Uterus (tissue), 4 donors: ENCODE data around the gene FHIT. TPM values are rescaled to one million over a fixed set of nuclear protein-coding genes. Genes with fewer than 3 reads are reported as not detected.

Experiments
- DNase-seq, 2 donors: peaks; one replicate each; pipeline ENCODE4 v3.0.0-alpha.2; 2019 to 2020
- H3K27ac ChIP-seq, 2 donors: fragments of 200-600 bp; sonication (generic); 1 replicate in 1 of 2; 2 replicates in 1 of 2; pipeline ENCODE4 v1.5.1; 2016 to 2018
- H3K27me3 ChIP-seq, 2 donors: fragments of 200-600 bp; sonication (generic); one replicate each; pipeline ENCODE4 v1.5.1; 2018 to 2019; ENCODE audit warnings: control low read depth in 1 of 2
- H3K36me3 ChIP-seq, 2 donors: fragments of 200-600 bp; sonication (generic); one replicate each; pipeline ENCODE4 v1.5.1; 2019; ENCODE audit warnings: control low read depth in 1 of 2
- H3K4me1 ChIP-seq, 2 donors: fragments of 200-600 bp; sonication (generic); one replicate each; pipeline ENCODE4 v1.5.1; 2018 to 2019; ENCODE audit warnings: control low read depth in 1 of 2
- H3K4me3 ChIP-seq, 2 donors: fragments of 200-600 bp; sonication (generic); 1 replicate in 1 of 2; 2 replicates in 1 of 2; pipeline ENCODE4 v1.5.1; 2018 to 2019; ENCODE audit warnings: mild to moderate bottlenecking in 1 of 2
- H3K9me3 ChIP-seq, 2 donors: fragments of 200-600 bp; sonication (generic); one replicate each; pipeline ENCODE4 v1.5.1; 2019; ENCODE audit warnings: control low read depth in 1 of 2
- POLR2A ChIP-seq, 2 donors: fragments of 450-650 bp; IDR thresholded peaks; one replicate each; pipeline ENCODE4 v1.6.1; 2016; ENCODE audit warnings: antibody characterized with exemption in 2 of 2, mild to moderate bottlenecking in 1 of 2, moderate library complexity in 1 of 2
- intact Hi-C: fragments of 100-400 bp; cut with DNase I; formaldehyde crosslinking; loops from one replicate; pipeline ENCODE4 v1.15.1; 2023; ENCODE audit warnings: low total_unique reads
- total RNA-seq, 4 donors: library from RNA; depleted of rRNA in 3 of 4; stranded (reverse); fragments of >200 nt in 3 of 4; gene quantifications; one replicate each; pipeline versions ENCODE4 v1.1.0 to v1.2.4, GENCODE V29; 2014 to 2023
- TF ChIP-seq, protein P1 (sequence below), 4 experiments: fragments of 200-600 bp in 2 of 4; fragments of 450-650 bp in 2 of 4; sonication (generic) in 2 of 4; IDR thresholded peaks; one replicate each; pipeline ENCODE4 v1.5.1; 2016 to 2019; ENCODE audit warnings: antibody characterized with exemption in 4 of 4, mild to moderate bottlenecking in 2 of 4, moderate library complexity in 1 of 4
- donor health status: DM: yes; HTN: yes; CAD: no.

Gene FHIT
- total RNA-seq, 4 donors from 2014 or later: 1.3 to 15.2 (median 7.3) TPM

DNA sequence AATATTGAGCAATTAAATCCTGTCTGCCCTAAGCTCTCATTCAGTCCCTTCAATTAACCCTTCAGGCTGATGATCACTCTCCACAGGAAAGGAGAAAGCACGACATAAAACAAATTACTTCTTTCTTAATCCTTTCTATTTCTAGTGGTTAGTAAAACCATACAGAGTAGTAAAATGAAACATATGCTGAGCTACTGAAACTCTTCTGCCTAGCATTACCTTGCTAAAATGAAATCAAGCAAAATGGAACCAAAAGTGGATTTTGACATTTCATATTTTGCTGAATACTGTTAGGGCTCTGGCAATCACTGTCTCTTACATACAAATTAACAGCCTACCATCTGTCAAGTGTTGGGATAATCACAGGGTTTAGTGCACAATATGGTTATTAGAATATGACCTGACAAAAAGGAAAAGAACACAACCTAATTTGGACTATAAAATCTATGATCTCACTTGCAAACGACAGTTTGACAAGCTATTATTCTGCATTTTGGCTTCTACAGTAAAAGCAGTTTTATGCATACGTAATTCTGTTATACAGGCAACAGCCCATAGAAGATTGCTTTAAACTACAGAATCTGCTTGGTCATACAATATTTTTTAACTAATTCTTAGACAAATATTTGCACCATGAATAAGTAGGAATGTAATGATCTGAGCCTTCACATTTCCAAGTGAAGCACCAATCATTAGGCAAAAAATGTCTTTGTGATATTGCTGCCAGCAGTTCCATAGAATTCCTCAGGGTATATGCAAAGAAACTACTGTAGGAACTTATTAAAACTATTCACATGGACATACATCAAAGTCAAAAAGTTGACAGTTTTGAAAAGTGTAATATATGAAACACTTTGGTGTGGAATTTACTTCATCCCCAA is 105.0 kb downstream of the FHIT start:
- Histone ChIP-seq H3K4me1 (no peaks in the 10 kb centered on the region), H3K36me3 (no peaks in the 10 kb centered on the region), H3K9me3 (no peaks in the 10 kb centered on the region), H3K27ac (no peak overlapping the region), H3K4me3 (no peak overlapping the region), H3K27me3 (no peaks in the 10 kb centered on the region)
- intact Hi-C loops: no loop called here
- no peak for DNase-seq
- TF ChIP-seq, protein P1, sequence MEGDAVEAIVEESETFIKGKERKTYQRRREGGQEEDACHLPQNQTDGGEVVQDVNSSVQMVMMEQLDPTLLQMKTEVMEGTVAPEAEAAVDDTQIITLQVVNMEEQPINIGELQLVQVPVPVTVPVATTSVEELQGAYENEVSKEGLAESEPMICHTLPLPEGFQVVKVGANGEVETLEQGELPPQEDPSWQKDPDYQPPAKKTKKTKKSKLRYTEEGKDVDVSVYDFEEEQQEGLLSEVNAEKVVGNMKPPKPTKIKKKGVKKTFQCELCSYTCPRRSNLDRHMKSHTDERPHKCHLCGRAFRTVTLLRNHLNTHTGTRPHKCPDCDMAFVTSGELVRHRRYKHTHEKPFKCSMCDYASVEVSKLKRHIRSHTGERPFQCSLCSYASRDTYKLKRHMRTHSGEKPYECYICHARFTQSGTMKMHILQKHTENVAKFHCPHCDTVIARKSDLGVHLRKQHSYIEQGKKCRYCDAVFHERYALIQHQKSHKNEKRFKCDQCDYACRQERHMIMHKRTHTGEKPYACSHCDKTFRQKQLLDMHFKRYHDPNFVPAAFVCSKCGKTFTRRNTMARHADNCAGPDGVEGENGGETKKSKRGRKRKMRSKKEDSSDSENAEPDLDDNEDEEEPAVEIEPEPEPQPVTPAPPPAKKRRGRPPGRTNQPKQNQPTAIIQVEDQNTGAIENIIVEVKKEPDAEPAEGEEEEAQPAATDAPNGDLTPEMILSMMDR (IDR thresholded peaks at IDR 0.05): no peak
- no peak for TF ChIP-seq POLR2A (IDR thresholded peaks at IDR 0.05)

DNA sequence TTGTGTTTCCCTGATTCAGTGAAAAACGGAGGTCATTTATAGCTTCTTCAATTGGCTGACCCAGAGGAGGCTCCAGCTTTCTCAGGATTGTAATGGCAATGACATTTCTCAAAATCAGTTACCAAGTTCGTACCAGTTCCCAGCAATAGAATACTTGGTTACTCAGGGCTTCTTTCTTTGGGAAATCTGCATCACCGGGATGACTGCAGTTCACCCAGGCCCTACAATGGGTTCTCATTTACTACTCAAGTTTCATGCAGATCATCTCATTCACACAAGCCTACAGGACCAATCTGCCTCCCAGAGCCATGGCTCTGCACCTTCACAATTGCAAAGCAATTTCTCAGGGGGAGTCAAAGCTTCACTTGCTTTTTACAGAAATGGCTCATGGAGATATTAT is 109.6 kb downstream of the FHIT start:
- Histone ChIP-seq H3K27ac (no peak overlapping the region), H3K4me1 (no peaks in the 10 kb centered on the region), H3K4me3 (no peak overlapping the region), H3K36me3 (no peaks in the 10 kb centered on the region), H3K9me3 (no peaks in the 10 kb centered on the region), H3K27me3 (no peaks in the 10 kb centered on the region)
- intact Hi-C loops: no loop called here
- DNase-seq: no peak
- TF ChIP-seq, protein P1 (IDR thresholded peaks at IDR 0.05): no peak
- no peak for TF ChIP-seq POLR2A (IDR thresholded peaks at IDR 0.05)

DNA sequence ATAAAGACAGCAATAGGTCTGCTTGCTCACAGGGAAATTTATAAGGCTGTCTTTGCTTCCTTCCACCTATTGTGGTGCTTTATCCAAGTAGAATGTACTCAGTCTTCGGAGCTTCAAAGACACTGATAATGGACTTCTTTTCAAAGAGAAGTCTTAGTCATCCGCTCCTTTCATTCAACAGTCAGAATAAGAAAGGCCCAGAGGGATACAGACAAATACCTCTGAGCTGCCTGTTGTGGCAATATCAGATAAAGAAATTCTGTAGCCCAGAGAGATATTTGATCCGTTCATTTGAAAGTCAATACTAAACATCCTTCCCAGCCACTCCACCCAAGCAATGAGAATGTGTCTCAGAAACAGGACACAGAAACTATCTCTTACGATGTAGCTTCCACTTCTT is 110.0 kb downstream of the FHIT start:
- Histone ChIP-seq H3K9me3 (no peaks in the 10 kb centered on the region), H3K27me3 (no peaks in the 10 kb centered on the region), H3K4me3 (no peak overlapping the region), H3K36me3 (no peaks in the 10 kb centered on the region), H3K4me1 (no peaks in the 10 kb centered on the region), H3K27ac (no peak overlapping the region)
- DNase-seq: no peak
- no peak for TF ChIP-seq POLR2A (IDR thresholded peaks at IDR 0.05)
- TF ChIP-seq, protein P1 (IDR thresholded peaks at IDR 0.05): no peak
- intact Hi-C loops: no loop called here

DNA sequence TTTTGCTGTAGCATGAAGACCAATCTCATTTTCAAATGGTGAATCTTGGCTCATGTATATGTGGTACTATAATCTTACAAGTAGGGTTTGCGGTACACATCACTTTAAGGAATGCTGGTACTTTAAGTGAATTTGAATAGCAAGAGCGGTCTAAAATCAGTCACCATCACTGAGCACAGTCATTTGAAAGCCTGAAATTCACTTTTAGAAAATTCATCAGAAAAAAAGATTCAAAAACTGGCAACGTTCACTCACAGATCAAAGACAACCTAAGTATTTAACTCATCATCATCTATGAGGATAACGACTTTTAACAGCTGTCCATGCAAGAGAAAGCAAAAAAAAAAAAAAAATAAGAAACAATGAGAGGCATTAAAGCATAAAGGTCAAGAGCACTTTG is 111.6 kb downstream of the FHIT start:
- intact Hi-C loops: no loop called here
- no peaks in the 10 kb centered on the region for H3K27me3 ChIP-seq
- no peaks in the 10 kb centered on the region for H3K36me3 ChIP-seq
- no peaks in the 10 kb centered on the region for H3K9me3 ChIP-seq
- no peak overlapping the region for H3K4me3 ChIP-seq
- TF ChIP-seq POLR2A (IDR thresholded peaks at IDR 0.05): no peak
- TF ChIP-seq, protein P1 (IDR thresholded peaks at IDR 0.05): no peak
- no peak for DNase-seq
- H3K4me1 ChIP-seq: no peaks in the 10 kb centered on the region
- no peak overlapping the region for H3K27ac ChIP-seq

DNA sequence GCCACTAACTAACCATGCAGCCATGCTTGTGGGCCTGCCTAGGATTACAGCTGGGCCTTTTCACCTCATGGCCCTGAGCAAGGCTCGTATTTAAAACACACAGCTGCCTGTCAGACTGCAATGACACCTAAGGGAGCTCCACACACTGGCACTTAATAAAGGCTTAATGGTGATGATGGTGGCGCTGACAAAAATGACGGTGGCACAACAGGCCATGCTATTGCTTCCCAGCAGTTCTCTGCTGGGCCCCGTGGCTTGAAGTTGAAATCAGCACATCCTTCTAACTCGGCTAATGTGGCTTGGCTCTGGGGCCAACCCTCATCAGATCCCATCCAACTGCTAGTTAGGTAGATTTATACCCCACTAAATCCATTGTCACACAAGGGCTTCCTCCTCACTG is 112.9 kb downstream of the FHIT start:
- Histone ChIP-seq H3K36me3 (no peaks in the 10 kb centered on the region), H3K4me1 (no peaks in the 10 kb centered on the region), H3K27ac (no peak overlapping the region), H3K4me3 (no peak overlapping the region), H3K27me3 (no peaks in the 10 kb centered on the region), H3K9me3 (no peaks in the 10 kb centered on the region)
- intact Hi-C loops: no loop called here
- TF ChIP-seq, protein P1 (IDR thresholded peaks at IDR 0.05): no peak
- no peak for TF ChIP-seq POLR2A (IDR thresholded peaks at IDR 0.05)
- DNase-seq: no peak
